H9 (cell line): ENCODE results near the gene THOC2. TPM values are rescaled to one million over a fixed set of nuclear protein-coding genes. Genes with fewer than 3 reads are reported as not detected.

ENCODE experiments used
- DNase-seq: peaks from one replicate; pipeline ENCODE4 v3.0.0-alpha.2; 2017
- H2AFZ ChIP-seq: one replicate; pipeline ENCODE4 v1.6.1; 2013; ENCODE audit warnings: mild to moderate bottlenecking, low read length, control low read depth, moderate library complexity
- H2AK5ac ChIP-seq: 2 replicates; pipeline ENCODE4 v1.6.1; 2013; ENCODE audit warnings: low read length, control low read depth, mixed read lengths; ENCODE audit not compliant: insufficient read length
- H2BK120ac ChIP-seq: one replicate; pipeline ENCODE4 v1.6.1; 2013; ENCODE audit warnings: low read depth, mild to moderate bottlenecking, low read length, control low read depth, inconsistent platforms; ENCODE audit not compliant: poor library complexity, severe bottlenecking
- H2BK12ac ChIP-seq: 2 replicates; pipeline ENCODE4 v1.6.1; 2013; ENCODE audit warnings: low read length, control low read depth, mixed read lengths, low read depth; ENCODE audit not compliant: insufficient read length
- H2BK15ac ChIP-seq: 2 replicates; pipeline ENCODE4 v1.6.1; 2013; ENCODE audit warnings: low read depth, low read length, control low read depth
- H2BK20ac ChIP-seq: one replicate; pipeline ENCODE4 v1.6.1; 2013; ENCODE audit warnings: low read depth, mild to moderate bottlenecking, low read length, control low read depth, inconsistent platforms; ENCODE audit not compliant: poor library complexity, severe bottlenecking
- H2BK5ac ChIP-seq: 2 replicates; pipeline ENCODE4 v1.6.1; 2013; ENCODE audit warnings: low read length, control low read depth, mixed read lengths; ENCODE audit not compliant: insufficient read length
- H3K14ac ChIP-seq: 2 replicates; pipeline ENCODE4 v1.6.1; 2013; ENCODE audit warnings: low read length, control low read depth; ENCODE audit not compliant: insufficient read depth
- H3K18ac ChIP-seq: 2 replicates; pipeline ENCODE4 v1.6.1; 2013; ENCODE audit warnings: low read depth, mild to moderate bottlenecking, mixed read lengths, low read length, control low read depth; ENCODE audit not compliant: insufficient read length
- H3K23ac ChIP-seq: 2 replicates; pipeline ENCODE4 v1.6.1; 2013; ENCODE audit warnings: low read length, control low read depth, mixed read lengths, low read depth; ENCODE audit not compliant: insufficient read length
- H3K23me2 ChIP-seq: 2 replicates; pipeline ENCODE4 v1.6.1; 2013; ENCODE audit warnings: low read depth, mild to moderate bottlenecking, mixed read lengths, low read length, control low read depth; ENCODE audit not compliant: insufficient read length, poor library complexity, severe bottlenecking
- H3K27ac ChIP-seq: 2 replicates; pipeline ENCODE4 v1.5.1; 2013; ENCODE audit warnings: low read length, control low read depth, mixed read lengths, low read depth; ENCODE audit not compliant: insufficient read length
- H3K27me3 ChIP-seq: 2 replicates; pipeline ENCODE4 v1.6.1; 2013; ENCODE audit warnings: low read length, control low read depth, inconsistent platforms; ENCODE audit not compliant: insufficient read depth
- H3K4ac ChIP-seq: 2 replicates; pipeline ENCODE4 v1.6.1; 2013; ENCODE audit warnings: low read depth, mild to moderate bottlenecking, control low read depth, inconsistent platforms, low read length, moderate library complexity
- H3K4me1 ChIP-seq: 2 replicates; pipeline ENCODE4 v1.6.1; 2013; ENCODE audit warnings: low read length, control low read depth, inconsistent platforms; ENCODE audit not compliant: insufficient read depth
- H3K4me2 ChIP-seq: 2 replicates; pipeline ENCODE4 v1.6.1; 2013; ENCODE audit warnings: low read length, control low read depth, mixed read lengths; ENCODE audit not compliant: insufficient read length, insufficient read depth
- H3K56ac ChIP-seq: 2 replicates; pipeline ENCODE4 v1.6.1; 2013; ENCODE audit warnings: low read depth, mild to moderate bottlenecking, mixed read lengths, low read length, control low read depth; ENCODE audit not compliant: insufficient read length
- H3K79me1 ChIP-seq: 2 replicates; pipeline ENCODE4 v1.6.1; 2013; ENCODE audit warnings: low read depth, mild to moderate bottlenecking, moderate library complexity, low read length, control low read depth, inconsistent platforms; ENCODE audit not compliant: insufficient read depth, poor library complexity, severe bottlenecking
- H3K79me2 ChIP-seq: 2 replicates; pipeline ENCODE4 v1.6.1; 2013; ENCODE audit warnings: low read length, control low read depth, inconsistent platforms; ENCODE audit not compliant: insufficient read depth
- H3K9ac ChIP-seq: 2 replicates; pipeline ENCODE4 v1.6.1; 2013; ENCODE audit warnings: low read length, control low read depth, mixed read lengths; ENCODE audit not compliant: insufficient read length; ENCODE audit errors: extremely low read depth
- H3K9me3 ChIP-seq: one replicate; pipeline ENCODE4 v1.6.1; 2013; ENCODE audit warnings: low read depth, low read length, inconsistent platforms; ENCODE audit not compliant: control insufficient read depth
- H3T11ph ChIP-seq: one replicate; pipeline ENCODE4 v1.6.1; 2013; ENCODE audit warnings: mild to moderate bottlenecking, low read length, control low read depth, inconsistent platforms
- H4K20me1 ChIP-seq: one replicate; pipeline ENCODE4 v1.6.1; 2013; ENCODE audit not compliant: control insufficient read depth, insufficient read length, insufficient read depth
- H4K5ac ChIP-seq: 2 replicates; pipeline ENCODE4 v1.6.1; 2013; ENCODE audit warnings: low read depth, mild to moderate bottlenecking, mixed read lengths, low read length, control low read depth; ENCODE audit not compliant: insufficient read length
- H4K8ac ChIP-seq: replicated peaks from 2 replicates; pipeline ENCODE4 v1.6.1; 2013; ENCODE audit warnings: low read length, control low read depth, mixed read lengths, low read depth; ENCODE audit not compliant: insufficient read length
- H4K91ac ChIP-seq: 2 replicates; pipeline ENCODE4 v1.6.1; 2013; ENCODE audit warnings: low read depth, mild to moderate bottlenecking, moderate library complexity, mixed read lengths, low read length, control low read depth; ENCODE audit not compliant: insufficient read length
- H3K27ac Mint-ChIP-seq, 3 experiments: 2 replicates in 2 of 3; 3 replicates in 1 of 3; pipeline ENCODE4 v1.8.0; 2020 to 2021; ENCODE audit warnings: mixed read lengths in 3 of 3, mild to moderate bottlenecking in 1 of 3, moderate library complexity in 1 of 3
- H3K27me3 Mint-ChIP-seq: 2 replicates; pipeline ENCODE4 v1.8.0; 2021; ENCODE audit warnings: low read depth, mild to moderate bottlenecking, moderate library complexity, mixed read lengths
- H3K36me3 Mint-ChIP-seq, 3 experiments: 2 replicates in 2 of 3; 3 replicates in 1 of 3; pipeline ENCODE4 v1.8.0; 2020 to 2021; ENCODE audit warnings: low read depth in 3 of 3, mixed read lengths in 3 of 3; ENCODE audit not compliant: insufficient read depth in 1 of 3
- H3K4me1 Mint-ChIP-seq, 2 experiments: 2 replicates each; pipeline ENCODE4 v1.8.0; 2020; ENCODE audit warnings: mixed read lengths in 2 of 2
- H3K4me3 Mint-ChIP-seq, 2 experiments: 2 replicates in 1 of 2; 3 replicates in 1 of 2; pipeline ENCODE4 v1.8.0; 2020 to 2021; ENCODE audit warnings: mild to moderate bottlenecking in 2 of 2, mixed read lengths in 2 of 2, moderate library complexity in 1 of 2
- H3K9me3 Mint-ChIP-seq, 2 experiments: 2 replicates in 1 of 2; 3 replicates in 1 of 2; pipeline ENCODE4 v1.8.0; 2020; ENCODE audit warnings: mild to moderate bottlenecking in 2 of 2, mixed read lengths in 2 of 2, moderate library complexity in 1 of 2
- WGBS: extraction: QIAGEN DNeasy Blood & Tissue Kit; methylation state at CpG from one replicate; pipeline ENCODE4 v1.1.7; 2013; ENCODE audit warnings: missing lambda C conversion rate, low lambda C conversion rate, mixed read lengths; ENCODE audit not compliant: insufficient read length; ENCODE audit errors: extremely low coverage; 5-methylcytosine and 5-hydroxymethylcytosine counted together
- total RNA-seq: library from RNA; stranded (reverse); gene quantifications from 2 replicates; pipeline ENCODE4 v1.2.1, GENCODE V29; 2021
- TF ChIP-seq, protein P1 (sequence below): fragments of 200-600 bp; sonication (generic); conservative IDR thresholded peaks from 3 replicates; pipeline ENCODE4 v1.8.0; 2021; ENCODE audit warnings: antibody characterized with exemption, mild to moderate bottlenecking

Gene THOC2
- total RNA-seq, 1 experiment from 2014 or later: 72.1 TPM

DNA sequence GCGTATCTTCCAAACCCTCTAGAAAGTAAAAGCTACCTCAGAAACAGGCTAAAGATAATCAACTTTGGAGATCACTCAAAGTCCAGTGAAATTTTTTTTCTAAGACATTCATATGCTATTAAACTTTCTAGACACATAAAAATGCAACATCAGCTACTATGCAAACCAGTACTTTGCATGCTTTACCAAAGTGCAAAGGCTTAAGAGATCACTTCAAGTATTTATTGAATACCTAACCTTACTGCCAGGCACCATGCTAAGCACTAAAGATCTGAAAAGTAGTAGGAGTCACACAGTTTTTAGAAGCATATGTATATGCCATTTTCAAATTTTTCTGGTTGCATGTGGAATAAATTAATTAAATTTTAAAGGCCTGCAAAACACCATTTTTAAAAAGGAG is 115.8 kb downstream of the THOC2 start:
- Mint-ChIP-seq H3K27me3 (no peaks in the 10 kb centered on the region), H3K4me1 (no peaks in the 10 kb centered on the region), H3K9me3 (peaks cover 0 to 39% of the 10 kb centered on the region in 2 experiments; a peak in 2 of 5 replicates), H3K36me3 (peaks cover 2 to 47% (median 17%) of the 10 kb centered on the region in 3 experiments; a peak in 5 of 7 replicates), H3K27ac (no peak overlapping the region), H3K4me3 (no peak overlapping the region)
- H3K14ac ChIP-seq: no peak overlapping the region
- H3K9me3 ChIP-seq: no peaks in the 10 kb centered on the region
- H2BK5ac ChIP-seq: no peak overlapping the region
- no peaks in the 10 kb centered on the region for H3K79me1 ChIP-seq
- H3T11ph ChIP-seq: no peak overlapping the region
- no peak overlapping the region for H2BK12ac ChIP-seq
- no peaks in the 10 kb centered on the region for H3K4me1 ChIP-seq
- no peak overlapping the region for H3K23ac ChIP-seq
- no peak overlapping the region for H2BK120ac ChIP-seq
- no peak overlapping the region for H3K9ac ChIP-seq
- no peak overlapping the region for H3K56ac ChIP-seq
- H3K18ac ChIP-seq: no peak overlapping the region
- DNase-seq: no peak
- H3K4ac ChIP-seq: no peak overlapping the region
- no peaks in the 10 kb centered on the region for H3K23me2 ChIP-seq
- H3K79me2 ChIP-seq: no peaks in the 10 kb centered on the region
- no peak overlapping the region for H2BK20ac ChIP-seq
- H3K27me3 ChIP-seq: no peaks in the 10 kb centered on the region
- H4K8ac ChIP-seq: no peak overlapping the region
- no peak overlapping the region for H3K4me2 ChIP-seq
- TF ChIP-seq, protein P1, sequence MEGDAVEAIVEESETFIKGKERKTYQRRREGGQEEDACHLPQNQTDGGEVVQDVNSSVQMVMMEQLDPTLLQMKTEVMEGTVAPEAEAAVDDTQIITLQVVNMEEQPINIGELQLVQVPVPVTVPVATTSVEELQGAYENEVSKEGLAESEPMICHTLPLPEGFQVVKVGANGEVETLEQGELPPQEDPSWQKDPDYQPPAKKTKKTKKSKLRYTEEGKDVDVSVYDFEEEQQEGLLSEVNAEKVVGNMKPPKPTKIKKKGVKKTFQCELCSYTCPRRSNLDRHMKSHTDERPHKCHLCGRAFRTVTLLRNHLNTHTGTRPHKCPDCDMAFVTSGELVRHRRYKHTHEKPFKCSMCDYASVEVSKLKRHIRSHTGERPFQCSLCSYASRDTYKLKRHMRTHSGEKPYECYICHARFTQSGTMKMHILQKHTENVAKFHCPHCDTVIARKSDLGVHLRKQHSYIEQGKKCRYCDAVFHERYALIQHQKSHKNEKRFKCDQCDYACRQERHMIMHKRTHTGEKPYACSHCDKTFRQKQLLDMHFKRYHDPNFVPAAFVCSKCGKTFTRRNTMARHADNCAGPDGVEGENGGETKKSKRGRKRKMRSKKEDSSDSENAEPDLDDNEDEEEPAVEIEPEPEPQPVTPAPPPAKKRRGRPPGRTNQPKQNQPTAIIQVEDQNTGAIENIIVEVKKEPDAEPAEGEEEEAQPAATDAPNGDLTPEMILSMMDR: no peak
- H4K91ac ChIP-seq: no peak overlapping the region
- no CpG with 5 or more reads among the region's 1 CpG for WGBS
- H4K5ac ChIP-seq: no peak overlapping the region
- H2AK5ac ChIP-seq: no peak overlapping the region
- H2BK15ac ChIP-seq: no peak overlapping the region
- H4K20me1 ChIP-seq: no peaks in the 10 kb centered on the region
- no peak overlapping the region for H2AFZ ChIP-seq
- no peak overlapping the region for H3K27ac ChIP-seq
